Measurements from ENCODE around the gene RTN4RL2.

DNA sequence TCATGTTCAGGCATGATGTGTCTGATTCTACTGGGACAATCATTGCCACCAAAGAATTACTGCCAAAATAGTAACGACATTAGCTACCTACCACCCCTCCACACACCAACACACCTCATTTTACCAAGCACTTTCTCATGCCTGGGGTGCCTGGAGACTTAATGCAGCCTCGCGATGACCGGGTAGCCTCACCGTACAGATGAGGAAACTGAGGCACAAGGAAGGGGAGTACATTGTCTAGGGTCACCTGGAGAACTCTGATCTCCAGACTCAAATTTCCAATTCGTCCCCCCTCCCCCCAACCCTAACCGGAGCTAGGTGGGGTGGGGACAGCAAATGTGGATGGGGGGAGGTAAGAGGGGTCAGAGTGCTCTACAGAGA, 2.7 kb upstream of the RTN4RL2 start:
- TF ChIP-seq POLR2A (IDR thresholded peaks at IDR 0.05; ENCODE audit: low read depth, low read length) (no peak), POLR2AphosphoS5 (IDR thresholded peaks at IDR 0.05; ENCODE audit: low read depth, low read length) (no peak), TAF1 (IDR thresholded peaks at IDR 0.05; ENCODE audit: low read depth, low read length) (no peak), PAX5 (IDR thresholded peaks at IDR 0.05; ENCODE audit: insufficient read depth, low read length, severe bottlenecking) (no peak), SPI1 (IDR thresholded peaks at IDR 0.05; ENCODE audit: low read depth, low read length) (no peak)
